Vagina (tissue), 2 donors: ENCODE results near the gene APBB2. TPM values are rescaled to one million over a fixed set of nuclear protein-coding genes. Genes with fewer than 3 reads are reported as not detected.

Experiments used
- DNase-seq, 2 donors: peaks; one replicate each; pipeline ENCODE4 v3.0.0-alpha.2; 2017; ENCODE audit errors: extremely low spot score in 2 of 2
- H3K27ac ChIP-seq: fragments of 200-600 bp; sonication (generic); one replicate; pipeline ENCODE4 v1.5.1; 2019
- H3K27me3 ChIP-seq: fragments of 200-600 bp; sonication (generic); one replicate; pipeline ENCODE4 v1.5.1; 2019
- H3K36me3 ChIP-seq, 2 donors: fragments of 200-600 bp; sonication (generic); one replicate each; pipeline ENCODE4 v1.5.1; 2017 to 2019
- H3K4me1 ChIP-seq: fragments of 200-600 bp; sonication (generic); one replicate; pipeline ENCODE4 v1.5.1; 2019
- H3K4me3 ChIP-seq, 2 donors: fragments of 200-600 bp; sonication (generic); 1 replicate in 1 of 2; 2 replicates in 1 of 2; pipeline ENCODE4 v1.5.1; 2016 to 2019
- H3K9me3 ChIP-seq: fragments of 200-600 bp; sonication (generic); one replicate; pipeline ENCODE4 v1.5.1; 2019
- CTCF ChIP-seq, 3 experiments: fragments of 450-650 bp in 2 of 3; fragments of 200-600 bp in 1 of 3; sonication (generic) in 1 of 3; IDR thresholded peaks; one replicate each; pipeline ENCODE4 v1.5.1; 2017 to 2019; ENCODE audit warnings: antibody characterized with exemption in 3 of 3, mild to moderate bottlenecking in 2 of 3, moderate library complexity in 2 of 3
- POLR2A ChIP-seq, 2 donors: fragments of 450-650 bp; IDR thresholded peaks; one replicate each; pipeline ENCODE4 v1.6.1; 2017; ENCODE audit warnings: antibody characterized with exemption in 2 of 2, mild to moderate bottlenecking in 2 of 2, moderate library complexity in 2 of 2
- POLR2AphosphoS5 ChIP-seq, 2 donors: sonication (generic); formaldehyde crosslinking; IDR thresholded peaks; one replicate each; pipeline ENCODE4 v1.9.0; 2017; ENCODE audit warnings: antibody characterized with exemption in 2 of 2, mild to moderate bottlenecking in 2 of 2, low read depth in 1 of 2; ENCODE audit not compliant: insufficient read depth in 1 of 2
- intact Hi-C: fragments of 100-400 bp; cut with DNase I; formaldehyde crosslinking; loops from one replicate; pipeline ENCODE4 v1.15.1; 2023
- total RNA-seq: library from RNA; depleted of rRNA; stranded (reverse); fragments of >200 nt; gene quantifications from one replicate; pipeline ENCODE4 v1.2.3, GENCODE V29; 2016

The APBB2 gene
- total RNA-seq, 1 donor from 2014 or later: 68.8 TPM

- intact Hi-C loops: no loop called here
- no peak for DNase-seq
- Histone ChIP-seq H3K27ac (no peak overlapping the region), H3K4me3 (no peak overlapping the region), H3K27me3 (no peaks in the 10 kb centered on the region), H3K4me1 (peaks cover 5% of the 10 kb centered on the region), H3K9me3 (no peaks in the 10 kb centered on the region), H3K36me3 (no peaks in the 10 kb centered on the region)
- TF ChIP-seq POLR2AphosphoS5 (IDR thresholded peaks at IDR 0.05; ENCODE audit: insufficient read depth in 1 of 2, low read depth in 1 of 2) (no peak), CTCF (IDR thresholded peaks at IDR 0.05) (no peak), POLR2A (IDR thresholded peaks at IDR 0.05) (no peak)
Observed at GRCh38 chr4:41012293-41012692, 202.0 kb downstream of the APBB2 start.

GRCh38 chr4:41009411-41009810 is 204.9 kb downstream of the APBB2 start:
- no peak for DNase-seq
- H3K4me3 ChIP-seq: no peak overlapping the region
- H3K27me3 ChIP-seq: no peaks in the 10 kb centered on the region
- no peaks in the 10 kb centered on the region for H3K36me3 ChIP-seq
- intact Hi-C loops: no loop called here
- H3K4me1 ChIP-seq: peaks cover 5% of the 10 kb centered on the region
- TF ChIP-seq POLR2A (IDR thresholded peaks at IDR 0.05) (no peak), POLR2AphosphoS5 (IDR thresholded peaks at IDR 0.05; ENCODE audit: insufficient read depth in 1 of 2, low read depth in 1 of 2) (no peak), CTCF (IDR thresholded peaks at IDR 0.05) (no peak)
- H3K27ac ChIP-seq: no peak overlapping the region
- H3K9me3 ChIP-seq: no peaks in the 10 kb centered on the region

GRCh38 chr4:41006141-41006540 is 208.2 kb downstream of the APBB2 start:
- intact Hi-C loops: no loop called here
- no peaks in the 10 kb centered on the region for H3K9me3 ChIP-seq
- no peak overlapping the region for H3K4me3 ChIP-seq
- H3K36me3 ChIP-seq: no peaks in the 10 kb centered on the region
- H3K27ac ChIP-seq: no peak overlapping the region
- no peaks in the 10 kb centered on the region for H3K4me1 ChIP-seq
- DNase-seq: no peak
- H3K27me3 ChIP-seq: no peaks in the 10 kb centered on the region
- TF ChIP-seq POLR2A (IDR thresholded peaks at IDR 0.05) (no peak), CTCF (IDR thresholded peaks at IDR 0.05) (no peak), POLR2AphosphoS5 (IDR thresholded peaks at IDR 0.05; ENCODE audit: insufficient read depth in 1 of 2, low read depth in 1 of 2) (no peak)

GRCh38 chr4:41002309-41002708 is 212.0 kb downstream of the APBB2 start:
- Histone ChIP-seq H3K27ac (no peak overlapping the region), H3K4me3 (no peak overlapping the region), H3K36me3 (no peaks in the 10 kb centered on the region), H3K4me1 (peaks cover 9% of the 10 kb centered on the region), H3K27me3 (no peaks in the 10 kb centered on the region), H3K9me3 (no peaks in the 10 kb centered on the region)
- no peak for DNase-seq
- TF ChIP-seq CTCF (IDR thresholded peaks at IDR 0.05) (no peak), POLR2A (IDR thresholded peaks at IDR 0.05) (no peak), POLR2AphosphoS5 (IDR thresholded peaks at IDR 0.05; ENCODE audit: insufficient read depth in 1 of 2, low read depth in 1 of 2) (no peak)
- intact Hi-C loops: no loop called here

- Histone ChIP-seq H3K36me3 (no peaks in the 10 kb centered on the region), H3K9me3 (no peaks in the 10 kb centered on the region), H3K4me1 (peaks cover 9% of the 10 kb centered on the region), H3K4me3 (no peak overlapping the region), H3K27ac (no peak overlapping the region), H3K27me3 (no peaks in the 10 kb centered on the region)
- TF ChIP-seq POLR2A (IDR thresholded peaks at IDR 0.05) (no peak), POLR2AphosphoS5 (IDR thresholded peaks at IDR 0.05; ENCODE audit: insufficient read depth in 1 of 2, low read depth in 1 of 2) (no peak), CTCF (IDR thresholded peaks at IDR 0.05) (no peak)
- intact Hi-C loops: no loop called here
- DNase-seq: no peak
Observed at GRCh38 chr4:41000356-41000755, 214.0 kb downstream of the APBB2 start.
